ENCODE data around the gene SCAF4. TPM values are rescaled to one million over a fixed set of nuclear protein-coding genes. Genes with fewer than 3 reads are reported as not detected.

Gene SCAF4
- total and polyA plus RNA-seq, 2 of the 8 experiments (the other 6 are each of a cell fraction or from before 2014, with no cell fraction given), result 28.9 to 55.1 TPM

- Histone ChIP-seq H3K56ac (replicated peaks; ENCODE audit: insufficient read length, low read depth, low read length) (no peak overlapping the region), H3K27ac (ENCODE audit: low read depth, low read length) (no peak overlapping the region), H4K5ac (ENCODE audit: insufficient read length, low read depth, low read length) (no peak overlapping the region), H3K4me2 (ENCODE audit: insufficient read depth in 1 of 2, low read depth in 2 of 2, low read length in 2 of 2) (no peak overlapping the region), H3K27me3 (replicated peaks in 1 of 4; ENCODE audit: control insufficient read depth in 3 of 4, extremely low read depth in 1 of 4, insufficient read depth in 3 of 4, low read length in 3 of 4) (no peaks in the 10 kb centered on the region), H3K36me3 (ENCODE audit: control insufficient read depth in 2 of 4, insufficient read depth in 4 of 4, low read length in 3 of 4) (peaks cover 0 to 46% (median 7%) of the 10 kb centered on the region in 4 experiments; a peak in 5 of 8 replicates), H3K79me1 (ENCODE audit: low read depth, low read length) (peaks cover 10% of the 10 kb centered on the region), H3K79me2 (ENCODE audit: control insufficient read depth in 1 of 2, insufficient read depth in 2 of 2, low read length in 2 of 2) (peaks cover 0 to 42% of the 10 kb centered on the region in 2 experiments; a peak in 2 of 4 replicates), H3K4ac (replicated peaks; ENCODE audit: insufficient read length, low read depth, low read length) (no peak overlapping the region), H3K9ac (replicated peaks in 1 of 4; ENCODE audit: extremely low read depth in 1 of 4, low read depth in 3 of 4, low read length in 3 of 4) (no peak overlapping the region), H4K8ac (ENCODE audit: extremely low read depth, insufficient read depth, low read length) (no peak overlapping the region), H4K20me1 (replicated peaks in 1 of 2; ENCODE audit: control insufficient read depth in 1 of 2, insufficient read depth in 2 of 2, low read length in 2 of 2) (peaks cover 0 to 6% of the 10 kb centered on the region in 2 experiments), H3K14ac (ENCODE audit: insufficient read length) (no peak overlapping the region), H2BK120ac (replicated peaks; ENCODE audit: low read depth, low read length) (no peak overlapping the region), H3K18ac (ENCODE audit: extremely low read depth, low read length) (no peak overlapping the region), H3K4me1 (replicated peaks in 1 of 4; ENCODE audit: control insufficient read depth in 3 of 4, insufficient read depth in 4 of 4, low read length in 3 of 4) (peaks cover 0 to 3% (median 2%) of the 10 kb centered on the region in 4 experiments; a peak in 5 of 7 replicates), H3K23ac (ENCODE audit: insufficient read length) (no peak overlapping the region), H3K9me3 (ENCODE audit: insufficient read depth in 2 of 2, low read depth in 1 of 2, low read length in 1 of 2) (no peaks in the 10 kb centered on the region), H2BK5ac (ENCODE audit: low read depth, low read length) (no peak overlapping the region), H3K23me2 (ENCODE audit: low read depth, low read length) (no peaks in the 10 kb centered on the region), H2BK12ac (ENCODE audit: low read depth, low read length) (no peak overlapping the region), H2BK15ac (ENCODE audit: low read length) (no peak overlapping the region), H2AFZ (ENCODE audit: low read length) (no peak overlapping the region), H2AK5ac (ENCODE audit: low read depth, low read length) (no peak overlapping the region), H4K91ac (replicated peaks; ENCODE audit: insufficient read length, low read length) (no peak overlapping the region), H2BK20ac (ENCODE audit: low read length) (no peak overlapping the region), H3K4me3 (ENCODE audit: extremely low read depth in 1 of 4, insufficient read depth in 2 of 4, low read depth in 3 of 4, low read length in 4 of 4) (no peak overlapping the region)
- ChIA-PET CTCF (ENCODE audit: partially characterized antibody) (no interaction called here), POLR2A (ENCODE audit: partially characterized antibody) (interaction anchor here (0.7 to 2.0 kb wide), 5 partner anchors 9 to 314 kb away, joined by 3 to 4 read pairs (median 3); no protein-coding TSS in a partner anchor)
- DNase-seq (ENCODE audit: low read depth in 1 of 2, low spot score in 2 of 2) (no peak), FAIRE-seq (no peak)
- no peak for TF ChIP-seq SP2 (IDR thresholded peaks at IDR 0.05; ENCODE audit: low read length)
- no peak for TF ChIP-seq POU5F1 (IDR thresholded peaks at IDR 0.05; ENCODE audit: low read depth, low read length)
- no peak for TF ChIP-seq RNF2 (IDR thresholded peaks at IDR 0.05; ENCODE audit: borderline replicate concordance, low read depth, low read length, missing control alignments, poor library complexity, severe bottlenecking)
- no peak for TF ChIP-seq MAFK (IDR thresholded peaks at IDR 0.05; ENCODE audit: low read depth, low read length)
- TF ChIP-seq, protein P1, sequence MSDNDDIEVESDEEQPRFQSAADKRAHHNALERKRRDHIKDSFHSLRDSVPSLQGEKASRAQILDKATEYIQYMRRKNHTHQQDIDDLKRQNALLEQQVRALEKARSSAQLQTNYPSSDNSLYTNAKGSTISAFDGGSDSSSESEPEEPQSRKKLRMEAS (IDR thresholded peaks at IDR 0.05), result no peak
- TF ChIP-seq CTCF (IDR thresholded peaks at IDR 0.05; ENCODE audit: control extremely low read depth in 1 of 3, insufficient read depth in 1 of 3, low read depth in 1 of 3, low read length in 3 of 3), result peak in 2 of 3 experiments; percentile 1 to 3; a peak in 1 of 4 replicates
- 87% methylated on average over 8 of the region's 8 CpGs; no CpG with 5 or more reads in 1 of the 2 experiments for WGBS, 2 experiments (ENCODE audit: extremely low coverage in 1 of 2, insufficient coverage in 1 of 2, insufficient read length in 1 of 2, insufficient replicate concordance in 2 of 2, low coverage in 1 of 2, low lambda C conversion rate in 2 of 2, missing lambda C conversion rate in 1 of 2)
Observed at GRCh38 chr21:31665397-31665796, 66.5 kb downstream of the SCAF4 start.
